HepG2 (cell line): ENCODE measurements around the gene IQCB1. TPM values are rescaled to one million over a fixed set of nuclear protein-coding genes. Genes with fewer than 3 reads are reported as not detected.

Source experiments
- ARID2 ChIP-seq: sonication (generic); formaldehyde crosslinking; IDR thresholded peaks from 2 replicates; pipeline ENCODE4 v1.8.1; 2022; ENCODE audit warnings: mild to moderate bottlenecking, missing genetic modification reagents, borderline replicate concordance
- ATF4 ChIP-seq, 2 experiments: fragments of 450-650 bp in 1 of 2; sonication (generic) in 1 of 2; formaldehyde crosslinking; IDR thresholded peaks; 2 replicates each; pipeline versions ENCODE4 v1.5.0 to v1.8.0; 2020 to 2022; ENCODE audit warnings: mild to moderate bottlenecking in 1 of 2, missing genetic modification reagents in 1 of 2
- HINFP ChIP-seq: sonication (generic); formaldehyde crosslinking; IDR thresholded peaks from 2 replicates; pipeline ENCODE4 v1.4.0; 2020; ENCODE audit warnings: low read depth, mild to moderate bottlenecking, missing genetic modification reagents
- KLF9 ChIP-seq: IDR thresholded peaks from 2 replicates; pipeline ENCODE4 v1.6.1; 2016; ENCODE audit warnings: low read depth
- RAD51 ChIP-seq: fragments of 450-650 bp; IDR thresholded peaks from 2 replicates; pipeline ENCODE4 v1.6.1; 2016; ENCODE audit warnings: borderline replicate concordance
- SRF ChIP-seq: IDR thresholded peaks from 2 replicates; pipeline ENCODE4 v1.6.1; 2011; ENCODE audit warnings: mild to moderate bottlenecking, low read depth, low read length, moderate library complexity
- polyA plus RNA-seq, 8 experiments: library from polyadenylated mRNA; depleted of rRNA in 3 of 8; stranded (reverse) in 7 of 8; unstranded in 1 of 8; fragments of >200 nt; fragmentation: Illumina TruSeq in 4 of 8; extraction: Trizol in 4 of 8; gene quantifications; 2 replicates each; pipeline versions ENCODE4 v1.2.1 to v1.2.3, GENCODE V29; 2011 to 2016; ENCODE audit warnings: low read depth in 4 of 8, missing spikeins in 1 of 8, mixed read lengths in 1 of 8; ENCODE audit not compliant: insufficient read depth in 1 of 8
- total RNA-seq, 5 experiments: library from RNA; depleted of rRNA; stranded (reverse); fragments of >200 nt; fragmentation: Illumina TruSeq; extraction: Trizol; gene quantifications; 2 replicates each; pipeline ENCODE4 v1.2.3, GENCODE V29; 2016; ENCODE audit warnings: low read depth in 1 of 5
- TF ChIP-seq, protein P1 (sequence below): IDR thresholded peaks from 2 replicates; pipeline ENCODE4 v1.6.1; 2016; ENCODE audit warnings: low read depth
- TF ChIP-seq, protein P2 (sequence below): sonication (generic); formaldehyde crosslinking; IDR thresholded peaks from 2 replicates; pipeline ENCODE4 v1.4.0; 2020; ENCODE audit warnings: mild to moderate bottlenecking, missing genetic modification reagents, borderline replicate concordance
- TF ChIP-seq, protein P3 (sequence below): sonication (generic); formaldehyde crosslinking; IDR thresholded peaks from 2 replicates; pipeline ENCODE4 v1.4.0; 2020; ENCODE audit warnings: missing genetic modification reagents

The IQCB1 gene
- total and polyA plus RNA-seq, 2 of the 13 experiments (the other 11 are each of a cell fraction or from before 2014, with no cell fraction given) = 18.0 to 41.4 TPM

DNA sequence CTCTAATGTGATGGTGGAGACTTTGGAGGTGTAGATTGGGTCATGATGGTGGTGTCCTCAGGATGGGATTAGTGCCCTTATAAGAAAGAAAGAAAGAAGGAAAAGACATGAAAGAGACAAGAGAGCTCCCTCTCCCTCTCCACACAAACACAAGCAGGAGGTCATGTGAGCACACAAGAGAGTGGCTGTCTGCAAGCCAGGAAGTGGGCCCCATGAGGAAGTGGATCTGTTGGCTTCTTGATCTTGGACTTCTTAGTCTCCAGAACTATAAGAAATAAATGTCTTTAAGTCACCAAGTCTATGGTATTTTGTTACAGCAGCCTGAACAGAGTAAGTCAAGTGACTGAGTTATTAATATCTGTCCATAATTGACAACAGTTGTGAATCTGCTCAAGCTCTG, 17.1 kb downstream of the IQCB1 start (continued):
- TF ChIP-seq ATF4 (CRISPR knock-in tag; IDR thresholded peaks at IDR 0.05) (no peak), KLF9 (CRISPR knock-in tag) (no peak), HINFP (CRISPR knock-in tag) (no peak), RAD51 (no peak), ARID2 (CRISPR knock-in tag) (no peak), SRF (no peak)
- TF ChIP-seq, protein P1, sequence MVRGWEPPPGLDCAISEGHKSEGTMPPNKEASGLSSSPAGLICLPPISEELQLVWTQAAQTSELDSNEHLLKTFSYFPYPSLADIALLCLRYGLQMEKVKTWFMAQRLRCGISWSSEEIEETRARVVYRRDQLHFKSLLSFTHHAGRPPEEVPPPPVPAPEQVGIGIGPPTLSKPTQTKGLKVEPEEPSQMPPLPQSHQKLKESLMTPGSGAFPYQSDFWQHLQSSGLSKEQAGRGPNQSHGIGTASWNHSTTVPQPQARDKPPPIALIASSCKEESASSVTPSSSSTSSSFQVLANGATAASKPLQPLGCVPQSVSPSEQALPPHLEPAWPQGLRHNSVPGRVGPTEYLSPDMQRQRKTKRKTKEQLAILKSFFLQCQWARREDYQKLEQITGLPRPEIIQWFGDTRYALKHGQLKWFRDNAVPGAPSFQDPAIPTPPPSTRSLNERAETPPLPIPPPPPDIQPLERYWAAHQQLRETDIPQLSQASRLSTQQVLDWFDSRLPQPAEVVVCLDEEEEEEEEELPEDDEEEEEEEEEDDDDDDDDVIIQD (CRISPR knock-in tag) = no peak
- TF ChIP-seq, protein P2, sequence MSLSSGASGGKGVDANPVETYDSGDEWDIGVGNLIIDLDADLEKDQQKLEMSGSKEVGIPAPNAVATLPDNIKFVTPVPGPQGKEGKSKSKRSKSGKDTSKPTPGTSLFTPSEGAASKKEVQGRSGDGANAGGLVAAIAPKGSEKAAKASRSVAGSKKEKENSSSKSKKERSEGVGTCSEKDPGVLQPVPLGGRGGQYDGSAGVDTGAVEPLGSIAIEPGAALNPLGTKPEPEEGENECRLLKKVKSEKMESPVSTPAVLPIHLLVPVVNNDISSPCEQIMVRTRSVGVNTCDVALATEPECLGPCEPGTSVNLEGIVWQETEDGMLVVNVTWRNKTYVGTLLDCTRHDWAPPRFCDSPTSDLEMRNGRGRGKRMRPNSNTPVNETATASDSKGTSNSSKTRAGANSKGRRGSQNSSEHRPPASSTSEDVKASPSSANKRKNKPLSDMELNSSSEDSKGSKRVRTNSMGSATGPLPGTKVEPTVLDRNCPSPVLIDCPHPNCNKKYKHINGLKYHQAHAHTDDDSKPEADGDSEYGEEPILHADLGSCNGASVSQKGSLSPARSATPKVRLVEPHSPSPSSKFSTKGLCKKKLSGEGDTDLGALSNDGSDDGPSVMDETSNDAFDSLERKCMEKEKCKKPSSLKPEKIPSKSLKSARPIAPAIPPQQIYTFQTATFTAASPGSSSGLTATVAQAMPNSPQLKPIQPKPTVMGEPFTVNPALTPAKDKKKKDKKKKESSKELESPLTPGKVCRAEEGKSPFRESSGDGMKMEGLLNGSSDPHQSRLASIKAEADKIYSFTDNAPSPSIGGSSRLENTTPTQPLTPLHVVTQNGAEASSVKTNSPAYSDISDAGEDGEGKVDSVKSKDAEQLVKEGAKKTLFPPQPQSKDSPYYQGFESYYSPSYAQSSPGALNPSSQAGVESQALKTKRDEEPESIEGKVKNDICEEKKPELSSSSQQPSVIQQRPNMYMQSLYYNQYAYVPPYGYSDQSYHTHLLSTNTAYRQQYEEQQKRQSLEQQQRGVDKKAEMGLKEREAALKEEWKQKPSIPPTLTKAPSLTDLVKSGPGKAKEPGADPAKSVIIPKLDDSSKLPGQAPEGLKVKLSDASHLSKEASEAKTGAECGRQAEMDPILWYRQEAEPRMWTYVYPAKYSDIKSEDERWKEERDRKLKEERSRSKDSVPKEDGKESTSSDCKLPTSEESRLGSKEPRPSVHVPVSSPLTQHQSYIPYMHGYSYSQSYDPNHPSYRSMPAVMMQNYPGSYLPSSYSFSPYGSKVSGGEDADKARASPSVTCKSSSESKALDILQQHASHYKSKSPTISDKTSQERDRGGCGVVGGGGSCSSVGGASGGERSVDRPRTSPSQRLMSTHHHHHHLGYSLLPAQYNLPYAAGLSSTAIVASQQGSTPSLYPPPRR (CRISPR knock-in tag) = no peak
- TF ChIP-seq, protein P3, sequence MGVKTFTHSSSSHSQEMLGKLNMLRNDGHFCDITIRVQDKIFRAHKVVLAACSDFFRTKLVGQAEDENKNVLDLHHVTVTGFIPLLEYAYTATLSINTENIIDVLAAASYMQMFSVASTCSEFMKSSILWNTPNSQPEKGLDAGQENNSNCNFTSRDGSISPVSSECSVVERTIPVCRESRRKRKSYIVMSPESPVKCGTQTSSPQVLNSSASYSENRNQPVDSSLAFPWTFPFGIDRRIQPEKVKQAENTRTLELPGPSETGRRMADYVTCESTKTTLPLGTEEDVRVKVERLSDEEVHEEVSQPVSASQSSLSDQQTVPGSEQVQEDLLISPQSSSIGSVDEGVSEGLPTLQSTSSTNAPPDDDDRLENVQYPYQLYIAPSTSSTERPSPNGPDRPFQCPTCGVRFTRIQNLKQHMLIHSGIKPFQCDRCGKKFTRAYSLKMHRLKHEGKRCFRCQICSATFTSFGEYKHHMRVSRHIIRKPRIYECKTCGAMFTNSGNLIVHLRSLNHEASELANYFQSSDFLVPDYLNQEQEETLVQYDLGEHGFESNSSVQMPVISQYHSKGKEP (CRISPR knock-in tag) = no peak
